ENCODE measurements around the gene EPHA6.

EPHA6 gene

GRCh38 chr3:97125902-97126499, 311.6 kb downstream of the EPHA6 start:
- no peak for DNase-seq (ENCODE audit: low read depth)
- H3K4me3 ChIP-seq (replicated peaks; ENCODE audit: low read depth, low read length) = no peak overlapping the region
- no peak for TF ChIP-seq CTCF (IDR thresholded peaks at IDR 0.05; ENCODE audit: low read length, missing control alignments)

- DNase-seq (ENCODE audit: low read depth) = no peak
- no peak overlapping the region for H3K4me3 ChIP-seq (replicated peaks; ENCODE audit: low read depth, low read length)
- TF ChIP-seq CTCF (IDR thresholded peaks at IDR 0.05; ENCODE audit: low read length, missing control alignments) = no peak
Observed at GRCh38 chr3:97131476-97131875, 317.1 kb downstream of the EPHA6 start.

- TF ChIP-seq CTCF (IDR thresholded peaks at IDR 0.05; ENCODE audit: low read length, missing control alignments) = no peak
- no peak for DNase-seq (ENCODE audit: low read depth)
Observed at GRCh38 chr3:97138914-97139541, 324.6 kb downstream of the EPHA6 start.

GRCh38 chr3:97148931-97149330, 334.5 kb downstream of the EPHA6 start:
- H3K4me3 ChIP-seq (replicated peaks; ENCODE audit: low read depth, low read length) = no peak overlapping the region
- no peak for DNase-seq (ENCODE audit: low read depth)
- TF ChIP-seq CTCF (IDR thresholded peaks at IDR 0.05; ENCODE audit: low read length, missing control alignments) = no peak

More at GRCh38 chr3:97138914-97139541, 324.6 kb downstream of the EPHA6 start:
- H3K4me3 ChIP-seq (replicated peaks; ENCODE audit: low read depth, low read length) = no peak overlapping the region

- no peak for TF ChIP-seq CTCF (IDR thresholded peaks at IDR 0.05; ENCODE audit: low read length, missing control alignments)
- DNase-seq (ENCODE audit: low read depth) = no peak
- no peak overlapping the region for H3K4me3 ChIP-seq (replicated peaks; ENCODE audit: low read depth, low read length)
Observed at GRCh38 chr3:97161169-97161568, 346.8 kb downstream of the EPHA6 start.

GRCh38 chr3:97177242-97177641, 362.8 kb downstream of the EPHA6 start:
- no peak overlapping the region for H3K4me3 ChIP-seq (replicated peaks; ENCODE audit: low read depth, low read length)
- no peak for DNase-seq (ENCODE audit: low read depth)
- TF ChIP-seq CTCF (IDR thresholded peaks at IDR 0.05; ENCODE audit: low read length, missing control alignments) = no peak

GRCh38 chr3:97181704-97182103, 367.3 kb downstream of the EPHA6 start:
- TF ChIP-seq CTCF (IDR thresholded peaks at IDR 0.05; ENCODE audit: low read length, missing control alignments) = no peak
- DNase-seq (ENCODE audit: low read depth) = no peak
- no peak overlapping the region for H3K4me3 ChIP-seq (replicated peaks; ENCODE audit: low read depth, low read length)

Data from fibroblast of pulmonary artery (primary cell).